IMR-90 (cell line): ENCODE results near the gene VARS2. TPM values are rescaled to one million over a fixed set of nuclear protein-coding genes. Genes with fewer than 3 reads are reported as not detected.

Source experiments
- ATAC-seq: fragments of 200-7000 bp; cut with Tn5 transposase; 2 replicates; pipeline ENCODE4 v1.9.1; 2020; ENCODE audit warnings: low read depth, mild to moderate bottlenecking, moderate library complexity
- BruUV-seq: library from RNA; stranded (reverse); fragments of 400-500 nt; replicated peaks from 2 replicates; lab custom pipeline; 2021; lab: Mats Ljungman, UMichigan
- CTCF ChIA-PET: fragments of 300-600 bp; formaldehyde crosslinking; extraction: SDS; loops from one replicate; lab custom pipeline; 2021; ENCODE audit warnings: antibody characterized with exemption; lab: Yijun Ruan, JAX
- POLR2A ChIA-PET: fragments of 300-600 bp; sonication (Branson Sonifier 250); formaldehyde crosslinking; loops from one replicate; lab custom pipeline; 2022; ENCODE audit warnings: antibody characterized with exemption; ENCODE audit not compliant: unreplicated experiment; lab: Charles Lee
- DNase-seq: peaks from one replicate; pipeline ENCODE4 v3.0.0; 2013
- H2AFZ ChIP-seq: replicated peaks from 2 replicates; pipeline ENCODE3; 2013; ENCODE audit warnings: low read length, mild to moderate bottlenecking; ENCODE audit not compliant: poor library complexity
- H2AK5ac ChIP-seq: 2 replicates; pipeline ENCODE4 v1.6.1; 2013; ENCODE audit warnings: low read depth, low read length, inconsistent platforms
- H2AK9ac ChIP-seq: replicated peaks from 2 replicates; pipeline ENCODE3; 2013; ENCODE audit warnings: mild to moderate bottlenecking, low read depth, low read length, moderate library complexity; ENCODE audit not compliant: poor library complexity
- H2BK120ac ChIP-seq: 2 replicates; pipeline ENCODE4 v1.6.1; 2013; ENCODE audit warnings: low read depth, low read length, inconsistent platforms
- H2BK15ac ChIP-seq: 3 replicates; pipeline ENCODE4 v1.6.1; 2013; ENCODE audit warnings: low read depth, low read length, inconsistent platforms
- H2BK20ac ChIP-seq: 2 replicates; pipeline ENCODE4 v1.6.1; 2013; ENCODE audit warnings: low read depth, mild to moderate bottlenecking, inconsistent platforms, low read length, moderate library complexity
- H2BK5ac ChIP-seq: 2 replicates; pipeline ENCODE4 v1.6.1; 2013; ENCODE audit warnings: mild to moderate bottlenecking, low read depth, low read length, inconsistent platforms; ENCODE audit not compliant: poor library complexity, severe bottlenecking
- H3K14ac ChIP-seq: replicated peaks from 2 replicates; pipeline ENCODE4 v1.6.1; 2013; ENCODE audit warnings: low read depth, low read length, inconsistent platforms
- H3K18ac ChIP-seq: 2 replicates; pipeline ENCODE4 v1.6.1; 2013; ENCODE audit warnings: low read depth, low read length, control low read depth
- H3K23ac ChIP-seq: 2 replicates; pipeline ENCODE4 v1.6.1; 2013; ENCODE audit warnings: low read depth, low read length, inconsistent platforms
- H3K27ac ChIP-seq: 2 replicates; pipeline ENCODE4 v1.5.1; 2013; ENCODE audit warnings: mild to moderate bottlenecking, control low read depth, low read length; ENCODE audit not compliant: insufficient read depth
- H3K27me3 ChIP-seq: 2 replicates; pipeline ENCODE4 v1.6.1; 2013; ENCODE audit warnings: low read length; ENCODE audit not compliant: control insufficient read depth, insufficient read depth
- H3K36me3 ChIP-seq: 2 replicates; pipeline ENCODE4 v1.6.1; 2013; ENCODE audit warnings: low read length, mixed read lengths; ENCODE audit not compliant: control insufficient read depth, insufficient read depth
- H3K4ac ChIP-seq: 2 replicates; pipeline ENCODE4 v1.6.1; 2013; ENCODE audit warnings: low read depth, low read length, inconsistent platforms
- H3K4me1 ChIP-seq: 2 replicates; pipeline ENCODE4 v1.6.1; 2013; ENCODE audit warnings: low read length, mixed read lengths; ENCODE audit not compliant: control insufficient read depth, insufficient read depth
- H3K4me2 ChIP-seq: 2 replicates; pipeline ENCODE4 v1.6.1; 2013; ENCODE audit warnings: low read depth, mild to moderate bottlenecking, control low read depth, low read length, moderate library complexity
- H3K4me3 ChIP-seq: 2 replicates; pipeline ENCODE4 v1.5.1; 2013; ENCODE audit warnings: low read depth, mild to moderate bottlenecking, control low read depth, low read length, moderate library complexity; ENCODE audit not compliant: insufficient read depth
- H3K56ac ChIP-seq: 2 replicates; pipeline ENCODE4 v1.6.1; 2013; ENCODE audit warnings: low read length, inconsistent platforms; ENCODE audit not compliant: insufficient read depth; ENCODE audit errors: extremely low read depth
- H3K79me1 ChIP-seq, 2 experiments: 2 replicates each; pipeline ENCODE4 v1.6.1; 2013; ENCODE audit warnings: low read length in 2 of 2, inconsistent platforms in 1 of 2, low read depth in 1 of 2
- H3K9ac ChIP-seq: 2 replicates; pipeline ENCODE4 v1.6.1; 2013; ENCODE audit warnings: low read depth, low read length, control low read depth
- H3K9me1 ChIP-seq: 2 replicates; pipeline ENCODE4 v1.6.1; 2013; ENCODE audit warnings: low read length, inconsistent platforms; ENCODE audit not compliant: insufficient read depth
- H3K9me3 ChIP-seq: 2 replicates; pipeline ENCODE4 v1.6.1; 2013; ENCODE audit warnings: low read length; ENCODE audit not compliant: control insufficient read depth, insufficient read depth
- H4K20me1 ChIP-seq: 2 replicates; pipeline ENCODE4 v1.6.1; 2013; ENCODE audit warnings: low read length, inconsistent platforms; ENCODE audit not compliant: insufficient read depth
- H4K5ac ChIP-seq: 2 replicates; pipeline ENCODE4 v1.6.1; 2013; ENCODE audit warnings: mild to moderate bottlenecking, low read depth, low read length, control low read depth
- H4K8ac ChIP-seq, 2 experiments: 2 replicates each; pipeline ENCODE4 v1.6.1; 2013; ENCODE audit warnings: low read depth in 2 of 2, low read length in 2 of 2, control low read depth in 1 of 2, inconsistent platforms in 1 of 2
- H4K91ac ChIP-seq: 2 replicates; pipeline ENCODE4 v1.6.1; 2013; ENCODE audit warnings: low read depth, low read length, inconsistent platforms; ENCODE audit not compliant: insufficient read depth
- CTCF ChIP-seq: conservative IDR thresholded peaks from 2 replicates; pipeline ENCODE4 v1.5.1; 2012; ENCODE audit warnings: mild to moderate bottlenecking, low read depth, low read length, improper control_type of control experiment
- FOS ChIP-seq: fragments of 150-350 bp; IDR thresholded peaks from 2 replicates; pipeline ENCODE4 v1.6.1; 2016; ENCODE audit warnings: low read depth, low read length
- WGBS, 2 experiments: methylation state at CpG; one replicate each; pipeline versions ENCODE4 v1.1.5 to v1.1.7; 2013; ENCODE audit warnings: missing lambda C conversion rate in 2 of 2; ENCODE audit not compliant: insufficient read length in 1 of 2; ENCODE audit errors: extremely low coverage in 2 of 2; 5-methylcytosine and 5-hydroxymethylcytosine counted together
- dilution Hi-C: fragments of 300-500 bp; cut with HindIII; formaldehyde crosslinking; loops from one replicate; pipeline ENCODE4 v1.14.3; 2018; ENCODE audit warnings: low sequenced_read_pairs; ENCODE audit not compliant: unreplicated experiment
- in situ Hi-C: fragments of 300-500 bp; cut with MboI; formaldehyde crosslinking; loops from 3 replicates; pipeline ENCODE4 v1.14.3; 2019; ENCODE audit warnings: low sequenced_read_pairs, inconsistent platforms, mixed read lengths
- intact Hi-C: fragments of 100-400 bp; cut with micrococcal nuclease; formaldehyde crosslinking; loops from 2 replicates; pipeline ENCODE4 v1.10.0; 2022
- polyA plus RNA-seq, 3 experiments: library from polyadenylated mRNA; depleted of rRNA; stranded (reverse); fragments of >200 nt; gene quantifications; 2 replicates each; pipeline ENCODE4 v1.2.3, GENCODE V29; 2012; ENCODE audit warnings: low replicate concordance in 1 of 3
- total RNA-seq: library from RNA; depleted of rRNA; stranded (reverse); fragments of >200 nt; gene quantifications from 2 replicates; pipeline ENCODE4 v1.2.3, GENCODE V29; 2012

The VARS2 gene
- total and polyA plus RNA-seq, 2 of the 4 experiments (the other 2 are of a cell fraction): 7.2 to 14.0 TPM

DNA sequence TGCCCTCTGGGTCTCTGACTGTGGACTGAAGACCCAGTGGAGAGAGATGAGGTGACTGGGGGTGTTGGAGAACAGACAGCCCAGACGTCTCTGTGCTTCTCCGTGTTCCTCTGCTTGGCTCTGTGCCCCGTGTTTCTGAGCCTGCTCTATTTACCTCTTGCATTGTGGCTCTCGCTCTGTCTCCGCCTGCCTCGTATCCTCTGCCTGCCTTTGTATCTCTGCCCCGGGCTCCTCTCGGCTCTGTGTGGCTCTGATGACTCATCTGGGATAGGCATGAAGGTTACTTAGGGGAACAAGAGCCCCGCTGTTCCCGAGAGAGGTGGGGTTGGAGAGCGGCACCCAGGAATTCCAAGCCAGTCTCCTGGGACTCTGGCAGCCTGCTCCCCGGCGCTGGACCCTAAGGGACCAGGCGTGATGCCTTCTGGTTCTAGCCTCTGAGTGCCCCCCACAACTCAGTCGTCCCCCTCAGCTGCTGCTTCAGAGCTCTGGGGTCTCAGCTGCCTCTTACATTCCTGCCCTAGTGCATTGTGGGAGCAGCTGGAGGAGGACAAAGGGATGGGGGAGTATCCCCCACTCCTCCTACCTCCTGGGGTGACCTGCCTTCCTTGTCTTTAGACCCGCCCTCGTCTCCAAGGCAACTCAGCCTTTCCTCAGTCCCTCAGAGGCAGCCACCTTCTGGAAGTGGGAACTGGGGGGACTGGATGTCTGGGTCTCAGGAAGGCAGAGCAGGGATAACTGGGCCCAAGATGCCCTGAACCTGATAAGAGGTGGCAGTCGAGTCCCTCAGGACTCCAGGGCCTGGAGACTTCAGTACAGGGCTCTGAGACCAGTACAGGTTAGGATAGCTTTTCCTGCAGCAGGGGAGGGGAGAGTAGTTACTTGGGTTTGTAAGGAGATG is 27.8 kb upstream of the VARS2 start:
- Histone ChIP-seq H3K18ac (peak overlapping the region; percentile 52), H3K4me3 (peak overlapping the region; percentile 81), H2BK120ac (peak overlapping the region; percentile 82), H2BK5ac (peak overlapping the region; percentile 56), H3K56ac (peak overlapping the region; percentile 54; the same call in 1 of the 2 replicates), H3K23ac (peak overlapping the region; percentile 86), H4K8ac (peak overlapping the region; percentile 12 to 78), H3K27me3 (no peaks in the 10 kb centered on the region), H2AFZ (peak overlapping the region; percentile 89), H3K4me2 (peak overlapping the region; percentile 96), H3K9me1 (peaks cover 14% of the 10 kb centered on the region), H3K4ac (peak overlapping the region; percentile 91), H2BK20ac (peak overlapping the region; percentile 41), H2AK9ac (peak overlapping the region; percentile 93), H3K79me1 (peaks cover 25 to 55% of the 10 kb centered on the region in 2 experiments), H3K27ac (peak overlapping the region; percentile 69), H2BK15ac (peak overlapping the region; percentile 59; the same call in 1 of the 3 replicates), H3K9me3 (no peaks in the 10 kb centered on the region), H3K9ac (peak overlapping the region; percentile 66), H3K36me3 (peaks cover 22% of the 10 kb centered on the region), H4K5ac (peak overlapping the region; percentile 67), H4K91ac (peak overlapping the region; percentile 70), H3K4me1 (peaks cover 47% of the 10 kb centered on the region), H2AK5ac (peak overlapping the region; percentile 78), H3K14ac (peak overlapping the region; percentile 90), H4K20me1 (no peaks in the 10 kb centered on the region)
- ATAC-seq: peak; percentile 59
- 0% methylated on average over 5 of the region's 18 CpGs; no CpG with 5 or more reads in 1 of the 2 experiments for WGBS, 2 experiments
- intact Hi-C loops: no loop called here
- peak; percentile 79 for DNase-seq
- CTCF ChIA-PET: no interaction called here
- dilution Hi-C loops: no loop called here
- POLR2A ChIA-PET: interaction anchor here (0.5 kb wide), 1 partner anchor 167 kb away, joined by 5 read pairs; no protein-coding TSS in a partner anchor
- BruUV-seq: no TSS peak
- in situ Hi-C loops: no loop called here
- TF ChIP-seq FOS (peak; percentile 75), CTCF (no peak)
